ENCODE results near the gene SHISA7.

Gene SHISA7

DNA sequence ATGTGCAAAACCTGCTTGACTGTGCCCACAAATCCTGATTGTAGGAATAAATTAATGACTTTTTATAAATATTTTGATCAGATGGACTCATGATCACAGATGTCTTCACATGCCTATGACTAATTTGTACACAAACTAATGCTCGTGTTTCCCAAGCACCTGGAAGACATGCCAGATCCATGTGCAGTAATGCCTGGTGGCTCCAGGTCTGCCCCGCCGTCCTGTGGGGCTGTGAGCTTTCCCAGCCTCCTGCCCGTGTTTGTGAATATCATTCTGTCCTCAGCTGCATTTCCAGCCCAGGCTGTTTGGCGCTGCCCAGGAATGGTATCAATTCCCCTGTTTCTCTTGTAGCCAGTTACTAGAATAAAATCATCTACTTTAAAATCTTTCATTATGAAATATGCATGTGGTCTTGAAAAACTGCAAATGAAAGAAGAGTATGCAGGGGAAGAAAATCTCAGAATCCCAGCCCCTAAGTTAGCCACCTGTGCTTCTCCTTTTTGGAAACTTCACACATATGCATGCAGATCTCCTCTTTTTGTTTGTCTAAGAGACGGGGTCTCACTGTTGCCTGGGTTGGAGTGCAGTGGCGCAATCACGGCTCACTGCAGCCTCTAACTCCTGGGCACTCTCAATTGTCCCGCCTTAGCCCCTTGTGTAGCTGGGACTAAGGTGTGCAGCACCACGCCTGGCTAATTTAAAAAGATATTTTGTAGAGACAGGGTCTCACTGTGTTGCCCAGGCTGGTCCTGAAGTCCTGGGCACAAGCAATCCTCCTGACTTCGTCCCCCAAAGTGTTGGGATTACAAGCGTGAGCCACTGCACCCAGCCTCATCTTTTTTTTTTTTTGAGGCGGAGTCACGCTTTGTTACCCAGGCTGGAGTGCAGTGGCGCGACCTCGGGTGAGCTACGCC is 51.1 kb downstream of the SHISA7 start:
- TF ChIP-seq, protein P1, sequence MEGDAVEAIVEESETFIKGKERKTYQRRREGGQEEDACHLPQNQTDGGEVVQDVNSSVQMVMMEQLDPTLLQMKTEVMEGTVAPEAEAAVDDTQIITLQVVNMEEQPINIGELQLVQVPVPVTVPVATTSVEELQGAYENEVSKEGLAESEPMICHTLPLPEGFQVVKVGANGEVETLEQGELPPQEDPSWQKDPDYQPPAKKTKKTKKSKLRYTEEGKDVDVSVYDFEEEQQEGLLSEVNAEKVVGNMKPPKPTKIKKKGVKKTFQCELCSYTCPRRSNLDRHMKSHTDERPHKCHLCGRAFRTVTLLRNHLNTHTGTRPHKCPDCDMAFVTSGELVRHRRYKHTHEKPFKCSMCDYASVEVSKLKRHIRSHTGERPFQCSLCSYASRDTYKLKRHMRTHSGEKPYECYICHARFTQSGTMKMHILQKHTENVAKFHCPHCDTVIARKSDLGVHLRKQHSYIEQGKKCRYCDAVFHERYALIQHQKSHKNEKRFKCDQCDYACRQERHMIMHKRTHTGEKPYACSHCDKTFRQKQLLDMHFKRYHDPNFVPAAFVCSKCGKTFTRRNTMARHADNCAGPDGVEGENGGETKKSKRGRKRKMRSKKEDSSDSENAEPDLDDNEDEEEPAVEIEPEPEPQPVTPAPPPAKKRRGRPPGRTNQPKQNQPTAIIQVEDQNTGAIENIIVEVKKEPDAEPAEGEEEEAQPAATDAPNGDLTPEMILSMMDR (IDR thresholded peaks at IDR 0.05; ENCODE audit: control insufficient read depth, insufficient read depth, low read depth, low read length, missing control alignments): no peak
- H3K4me3 ChIP-seq (ENCODE audit: control insufficient read depth, low read depth, low read length): no peak overlapping the region
- DNase-seq (ENCODE audit: low read depth): no peak

- DNase-seq (ENCODE audit: low read depth): no peak
- TF ChIP-seq, protein P1 (IDR thresholded peaks at IDR 0.05; ENCODE audit: control insufficient read depth, insufficient read depth, low read depth, low read length, missing control alignments): no peak
- no peak overlapping the region for H3K4me3 ChIP-seq (ENCODE audit: control insufficient read depth, low read depth, low read length)
Measured at GRCh38 chr19:55391191-55391670, 51.9 kb downstream of the SHISA7 start.

- TF ChIP-seq, protein P1 (IDR thresholded peaks at IDR 0.05; ENCODE audit: control insufficient read depth, insufficient read depth, low read depth, low read length, missing control alignments): no peak
Measured at GRCh38 chr19:55390461-55390880, 52.6 kb downstream of the SHISA7 start.

DNA sequence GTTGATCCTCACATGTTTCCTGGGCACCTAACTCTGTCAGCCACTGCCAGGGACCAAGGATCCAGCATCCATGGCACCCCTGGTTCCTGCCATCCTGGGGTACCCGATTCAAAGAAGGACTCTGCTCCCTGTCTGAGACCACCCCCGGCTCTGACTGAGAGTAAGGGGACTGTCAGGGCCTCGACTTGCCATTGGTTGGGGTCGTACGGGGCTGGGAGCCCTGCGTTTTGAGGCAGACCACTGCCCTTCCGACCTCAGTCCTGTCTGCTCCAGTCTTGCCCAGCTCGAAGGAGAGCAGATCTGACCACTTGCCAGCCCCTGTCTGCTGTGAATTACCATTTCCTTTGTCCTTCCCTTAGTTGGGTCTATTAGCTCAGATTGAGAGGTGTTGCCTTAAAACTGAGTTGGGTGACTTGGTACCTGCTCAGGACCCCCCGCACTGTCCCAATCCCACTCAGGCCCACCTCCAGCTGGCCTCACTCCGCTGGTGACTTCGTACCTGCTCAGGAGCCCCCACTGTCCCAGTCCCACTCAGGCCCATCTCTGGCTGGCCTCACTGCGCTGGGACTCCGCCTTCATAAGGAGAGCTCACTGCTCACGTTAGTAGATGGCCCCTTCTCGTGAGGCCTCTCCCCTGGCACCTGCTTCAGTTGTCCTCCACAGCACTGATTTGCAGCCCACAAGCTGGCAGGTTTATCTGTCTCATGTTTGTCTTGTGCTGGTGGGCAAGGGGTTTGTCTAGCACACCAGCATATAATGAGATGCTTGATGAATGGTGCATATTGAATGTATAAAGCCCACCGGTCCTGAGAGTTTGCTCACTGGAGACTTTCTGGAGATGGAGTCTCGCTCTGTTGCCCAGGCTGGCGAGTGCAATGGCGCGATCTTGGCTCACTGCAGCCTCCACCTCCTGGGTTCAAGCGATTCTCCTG is 53.4 kb downstream of the SHISA7 start:
- no peak for DNase-seq (ENCODE audit: low read depth)
- TF ChIP-seq, protein P1 (IDR thresholded peaks at IDR 0.05; ENCODE audit: control insufficient read depth, insufficient read depth, low read depth, low read length, missing control alignments): no peak
- no peak overlapping the region for H3K4me3 ChIP-seq (ENCODE audit: control insufficient read depth, low read depth, low read length)

More at GRCh38 chr19:55390461-55390880, 52.6 kb downstream of the SHISA7 start:
- H3K4me3 ChIP-seq (ENCODE audit: control insufficient read depth, low read depth, low read length): no peak overlapping the region
- no peak for DNase-seq (ENCODE audit: low read depth)

DNA sequence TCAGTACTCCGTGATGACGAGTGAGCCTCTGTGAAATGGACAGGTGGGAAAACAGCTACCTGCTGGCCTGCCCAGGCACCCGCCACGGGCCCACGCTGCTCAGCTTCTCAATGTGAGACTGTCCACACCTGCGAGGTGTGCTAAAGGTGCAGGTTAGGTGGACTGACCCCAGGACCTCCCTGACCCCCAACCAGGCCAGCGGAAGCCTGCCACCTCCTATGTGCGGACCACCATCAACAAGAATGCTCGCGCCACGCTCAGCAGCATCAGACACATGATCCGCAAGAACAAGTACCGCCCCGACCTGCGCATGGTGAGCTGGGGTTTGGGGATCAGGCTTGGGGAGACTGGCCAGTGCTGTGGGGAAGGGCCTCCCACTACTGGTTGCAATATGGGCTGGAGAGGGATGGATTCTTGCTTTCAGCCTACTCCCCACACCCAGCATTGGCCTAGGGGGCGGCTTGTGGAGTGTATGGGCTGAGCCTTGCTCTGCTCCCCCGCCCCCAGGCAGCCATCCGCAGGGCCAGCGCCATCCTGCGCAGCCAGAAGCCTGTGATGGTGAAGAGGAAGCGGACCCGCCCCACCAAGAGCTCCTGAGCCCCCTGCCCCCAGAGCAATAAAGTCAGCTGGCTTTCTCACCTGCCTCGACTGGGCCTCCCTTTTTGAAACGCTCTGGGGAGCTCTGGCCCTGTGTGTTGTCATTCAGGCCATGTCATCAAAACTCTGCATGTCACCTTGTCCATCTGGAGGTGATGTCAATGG is 55.2 kb downstream of the SHISA7 start:
- H3K4me3 ChIP-seq (ENCODE audit: control insufficient read depth, low read depth, low read length): peak overlapping the region; percentile 85
- DNase-seq (ENCODE audit: low read depth): no peak
- TF ChIP-seq, protein P1 (IDR thresholded peaks at IDR 0.05; ENCODE audit: control insufficient read depth, insufficient read depth, low read depth, low read length, missing control alignments): no peak

Data from AG09309 (cell line).